Measurements from ENCODE around the gene ACSL3.

- TF ChIP-seq CTCF (IDR thresholded peaks at IDR 0.05; ENCODE audit: insufficient read depth, low read length) (no peak), GABPA (IDR thresholded peaks at IDR 0.05; ENCODE audit: low read depth) (no peak), POLR2AphosphoS5 (IDR thresholded peaks at IDR 0.05; ENCODE audit: low read depth) (no peak), REST (IDR thresholded peaks at IDR 0.05; ENCODE audit: insufficient replicate concordance, low read depth) (no peak)
Observed at GRCh38 chr2:222819722-222820333, 41.0 kb upstream of the ACSL3 start.
